ENCODE results near the gene IQCE. TPM values are rescaled to one million over a fixed set of nuclear protein-coding genes. Genes with fewer than 3 reads are reported as not detected.
A peak's percentile ranks its signal among the peaks of the same experiment; 100 is the strongest.

Gene IQCE
- total and polyA plus RNA-seq, 3 donors from 2014 or later, result 57.9 to 139 (median 86.4) TPM

DNA sequence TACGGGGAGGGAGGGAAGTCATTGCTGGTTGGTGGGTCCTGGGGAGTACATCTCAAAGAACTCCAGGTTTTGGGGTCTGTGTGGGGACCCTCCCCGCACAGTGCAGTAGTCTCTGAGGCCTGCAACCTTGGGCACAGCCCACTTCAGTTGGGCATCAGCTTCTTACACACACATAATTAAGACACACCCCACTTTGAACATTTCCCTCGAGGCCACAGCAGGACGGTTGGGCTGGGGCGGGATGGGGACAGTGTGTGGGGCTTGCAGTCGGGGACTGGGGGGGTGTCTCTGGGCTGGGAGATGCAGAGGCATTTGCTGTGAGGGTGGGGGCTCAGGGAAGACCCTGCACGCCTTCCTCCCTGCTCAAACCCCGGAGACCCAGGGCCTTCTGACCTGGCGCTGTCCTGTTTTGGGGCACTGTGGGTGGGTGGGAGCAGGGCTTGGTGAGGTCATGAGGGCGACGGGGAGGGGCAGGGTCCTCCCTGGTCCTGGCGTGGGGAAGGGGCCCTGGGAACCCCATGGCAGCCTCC lies 38.0 kb upstream of the IQCE start:
- no peak for DNase-seq
- Histone ChIP-seq H3K4me1 (peaks cover 48% of the 10 kb centered on the region), H3K9me3 (no peaks in the 10 kb centered on the region), H3K36me3 (ENCODE audit: low read depth, missing control alignments) (no peaks in the 10 kb centered on the region), H3K4me3 (peak overlapping the region; percentile 4 to 42), H3K27ac (no peak overlapping the region), H3K27me3 (no peaks in the 10 kb centered on the region)
- TF ChIP-seq POLR2A (IDR thresholded peaks at IDR 0.05), result no peak
- TF ChIP-seq, protein P1, sequence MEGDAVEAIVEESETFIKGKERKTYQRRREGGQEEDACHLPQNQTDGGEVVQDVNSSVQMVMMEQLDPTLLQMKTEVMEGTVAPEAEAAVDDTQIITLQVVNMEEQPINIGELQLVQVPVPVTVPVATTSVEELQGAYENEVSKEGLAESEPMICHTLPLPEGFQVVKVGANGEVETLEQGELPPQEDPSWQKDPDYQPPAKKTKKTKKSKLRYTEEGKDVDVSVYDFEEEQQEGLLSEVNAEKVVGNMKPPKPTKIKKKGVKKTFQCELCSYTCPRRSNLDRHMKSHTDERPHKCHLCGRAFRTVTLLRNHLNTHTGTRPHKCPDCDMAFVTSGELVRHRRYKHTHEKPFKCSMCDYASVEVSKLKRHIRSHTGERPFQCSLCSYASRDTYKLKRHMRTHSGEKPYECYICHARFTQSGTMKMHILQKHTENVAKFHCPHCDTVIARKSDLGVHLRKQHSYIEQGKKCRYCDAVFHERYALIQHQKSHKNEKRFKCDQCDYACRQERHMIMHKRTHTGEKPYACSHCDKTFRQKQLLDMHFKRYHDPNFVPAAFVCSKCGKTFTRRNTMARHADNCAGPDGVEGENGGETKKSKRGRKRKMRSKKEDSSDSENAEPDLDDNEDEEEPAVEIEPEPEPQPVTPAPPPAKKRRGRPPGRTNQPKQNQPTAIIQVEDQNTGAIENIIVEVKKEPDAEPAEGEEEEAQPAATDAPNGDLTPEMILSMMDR (IDR thresholded peaks at IDR 0.05), result no peak
- 39 to 45% methylated on average over 9 to 12 of the region's 12 CpGs for WGBS, 2 donors
- intact Hi-C loops (cut with DNase I; ENCODE audit: low total_unique reads), result no loop called here

DNA sequence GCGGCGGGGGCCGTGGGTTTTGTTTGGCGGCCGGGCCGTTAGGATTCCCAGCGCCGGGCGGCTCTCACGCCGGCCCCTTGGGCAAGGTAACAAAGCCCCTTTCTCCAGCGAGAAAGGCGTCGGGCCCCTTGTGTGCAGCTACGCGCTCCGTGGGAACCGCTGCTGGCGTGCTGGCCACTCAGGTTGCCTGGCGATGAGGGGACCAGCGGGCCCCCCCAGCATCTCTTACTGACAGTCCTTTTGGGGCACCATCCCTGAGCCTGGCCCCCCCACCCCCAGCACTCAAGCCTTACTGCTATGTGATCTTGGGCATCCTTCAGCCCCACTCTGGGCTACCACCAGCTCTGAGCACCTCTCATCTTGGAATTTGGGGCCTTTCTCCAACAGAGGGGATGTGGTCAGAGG lies 37.4 kb upstream of the IQCE start:
- H3K9me3 ChIP-seq, result no peaks in the 10 kb centered on the region
- H3K27me3 ChIP-seq, result no peaks in the 10 kb centered on the region
- H3K27ac ChIP-seq, result no peak overlapping the region
- peak overlapping the region; percentile 4 to 42 for H3K4me3 ChIP-seq
- peaks cover 48% of the 10 kb centered on the region for H3K4me1 ChIP-seq
- 38% methylated on average over 21 of the region's 21 CpGs; no CpG with 5 or more reads in 1 of the 2 donors for WGBS, 2 donors
- intact Hi-C loops (cut with DNase I; ENCODE audit: low total_unique reads), result no loop called here
- TF ChIP-seq, protein P1 (IDR thresholded peaks at IDR 0.05), result no peak
- TF ChIP-seq POLR2A (IDR thresholded peaks at IDR 0.05), result no peak
- no peaks in the 10 kb centered on the region for H3K36me3 ChIP-seq (ENCODE audit: low read depth, missing control alignments)
- DNase-seq, result no peak

DNA sequence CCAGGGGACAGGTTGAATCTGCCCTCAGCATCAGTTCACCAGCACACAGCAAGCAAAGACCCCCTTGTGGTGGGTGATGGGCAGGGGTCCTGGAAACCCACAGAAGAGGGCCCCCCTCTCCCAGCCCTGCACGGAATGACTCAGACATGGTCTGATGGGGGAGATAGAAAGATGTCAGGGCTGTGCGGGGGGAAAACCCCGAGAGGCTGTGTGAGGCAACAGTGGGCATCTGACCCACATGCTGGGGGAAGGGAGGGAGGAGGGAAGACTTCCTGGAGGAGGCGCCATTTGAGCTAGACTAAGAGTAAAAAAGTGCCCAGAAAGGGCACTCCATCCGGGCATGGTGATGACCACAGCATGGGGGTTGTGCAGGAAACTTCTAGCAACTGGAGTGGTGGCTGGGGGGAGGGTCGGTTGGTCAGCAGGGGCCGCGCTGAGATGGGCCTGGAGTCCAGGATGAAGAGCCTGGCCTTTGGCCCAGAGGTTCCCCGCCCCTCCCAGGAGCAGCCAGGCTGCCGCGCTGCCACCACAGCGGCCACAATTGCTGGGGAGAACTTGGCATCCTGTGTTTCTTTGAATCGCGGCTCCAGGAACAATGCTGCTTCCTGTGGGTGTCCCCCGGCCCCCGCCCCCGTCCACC lies 36.7 kb upstream of the IQCE start:
- Histone ChIP-seq H3K4me1 (peaks cover 48% of the 10 kb centered on the region), H3K9me3 (no peaks in the 10 kb centered on the region), H3K27ac (no peak overlapping the region), H3K27me3 (no peaks in the 10 kb centered on the region), H3K36me3 (ENCODE audit: low read depth, missing control alignments) (no peaks in the 10 kb centered on the region), H3K4me3 (no peak overlapping the region)
- intact Hi-C loops (cut with DNase I; ENCODE audit: low total_unique reads), result no loop called here
- WGBS, 2 donors, result 49 to 67% methylated on average over 14 to 17 of the region's 17 CpGs
- DNase-seq, result no peak
- TF ChIP-seq POLR2A (IDR thresholded peaks at IDR 0.05), result no peak
- TF ChIP-seq, protein P1 (IDR thresholded peaks at IDR 0.05), result no peak

- Histone ChIP-seq H3K36me3 (ENCODE audit: low read depth, missing control alignments) (no peaks in the 10 kb centered on the region), H3K4me1 (peaks cover 48% of the 10 kb centered on the region), H3K9me3 (no peaks in the 10 kb centered on the region), H3K27me3 (no peaks in the 10 kb centered on the region), H3K27ac (peak overlapping the region in 1 of 2 donors; percentile 2), H3K4me3 (no peak overlapping the region)
- no peak for TF ChIP-seq POLR2A (IDR thresholded peaks at IDR 0.05)
- TF ChIP-seq, protein P1 (IDR thresholded peaks at IDR 0.05), result no peak
- DNase-seq, result peak; percentile 38
- 55 to 56% methylated on average over 14 to 19 of the region's 19 CpGs for WGBS, 2 donors
- intact Hi-C loops (cut with DNase I; ENCODE audit: low total_unique reads), result no loop called here
These were observed 35.9 kb upstream of the IQCE start for GRCh38 chr7:2522780-2523433.
